ENCODE measurements around the gene HDAC4. TPM values are rescaled to one million over a fixed set of nuclear protein-coding genes. Genes with fewer than 3 reads are reported as not detected.

HDAC4 gene
- total and polyA plus RNA-seq, 2 of the 4 experiments (the other 2 are of a cell fraction) = 4.1 to 7.2 TPM

- Histone ChIP-seq H3K23ac (ENCODE audit: low read depth, low read length) (no peak overlapping the region), H3K56ac (ENCODE audit: extremely low read depth, insufficient read depth, low read length) (no peak overlapping the region), H4K91ac (ENCODE audit: insufficient read depth, low read depth, low read length) (no peak overlapping the region), H3K4ac (ENCODE audit: low read depth, low read length) (no peak overlapping the region), H2AFZ (replicated peaks; ENCODE audit: low read length, poor library complexity) (no peak overlapping the region), H3K4me3 (ENCODE audit: insufficient read depth, low read depth, low read length) (no peak overlapping the region), H3K4me1 (ENCODE audit: control insufficient read depth, insufficient read depth, low read length) (no peaks in the 10 kb centered on the region), H3K4me2 (ENCODE audit: low read depth, low read length) (no peak overlapping the region), H2BK120ac (ENCODE audit: low read depth, low read length) (no peak overlapping the region), H3K9me3 (ENCODE audit: control insufficient read depth, insufficient read depth, low read length) (no peaks in the 10 kb centered on the region), H3K79me1 (ENCODE audit: low read depth in 1 of 2, low read length in 2 of 2) (no peaks in the 10 kb centered on the region), H3K9ac (ENCODE audit: low read depth, low read length) (no peak overlapping the region), H4K5ac (ENCODE audit: low read depth, low read length) (no peak overlapping the region), H2BK20ac (ENCODE audit: low read depth, low read length) (no peak overlapping the region), H4K8ac (ENCODE audit: low read depth in 2 of 2, low read length in 2 of 2) (no peak overlapping the region), H2AK9ac (replicated peaks; ENCODE audit: low read depth, low read length, poor library complexity) (no peak overlapping the region), H3K18ac (ENCODE audit: low read depth, low read length) (no peak overlapping the region), H3K27me3 (ENCODE audit: control insufficient read depth, insufficient read depth, low read length) (no peaks in the 10 kb centered on the region), H2BK5ac (ENCODE audit: low read depth, low read length, poor library complexity, severe bottlenecking) (no peak overlapping the region), H4K20me1 (ENCODE audit: insufficient read depth, low read length) (no peaks in the 10 kb centered on the region), H3K9me1 (ENCODE audit: insufficient read depth, low read length) (no peaks in the 10 kb centered on the region), H3K27ac (ENCODE audit: insufficient read depth, low read length) (no peak overlapping the region), H2AK5ac (ENCODE audit: low read depth, low read length) (no peak overlapping the region), H3K36me3 (ENCODE audit: control insufficient read depth, insufficient read depth, low read length) (peaks cover 55% of the 10 kb centered on the region), H2BK15ac (ENCODE audit: low read depth, low read length) (no peak overlapping the region), H3K14ac (replicated peaks; ENCODE audit: low read depth, low read length) (no peak overlapping the region)
- in situ Hi-C loops (cut with MboI; ENCODE audit: low sequenced_read_pairs) (no loop called here), intact Hi-C loops (cut with micrococcal nuclease) (no loop called here), dilution Hi-C loops (cut with HindIII; ENCODE audit: low sequenced_read_pairs, unreplicated experiment) (no loop called here)
- POLR2A ChIA-PET (ENCODE audit: unreplicated experiment) = no interaction called here
- CTCF ChIA-PET = no interaction called here
- TF ChIP-seq FOS (IDR thresholded peaks at IDR 0.05; ENCODE audit: low read depth, low read length) (no peak), ELK1 (IDR thresholded peaks at IDR 0.05; ENCODE audit: borderline replicate concordance, low read depth, low read length) (no peak), RCOR1 (IDR thresholded peaks at IDR 0.05; ENCODE audit: insufficient replicate concordance, low read length) (no peak), MXI1 (IDR thresholded peaks at IDR 0.05; ENCODE audit: borderline replicate concordance, low read depth, low read length) (no peak), CTCF (conservative IDR thresholded peaks at IDR 0.05; ENCODE audit: low read depth, low read length) (no peak), BHLHE40 (IDR thresholded peaks at IDR 0.05; ENCODE audit: low read depth, low read length) (no peak), POLR2A (IDR thresholded peaks at IDR 0.05; ENCODE audit: low read depth, low read length) (no peak), CEBPB (IDR thresholded peaks at IDR 0.05; ENCODE audit: low read depth, low read length) (no peak), CHD1 (IDR thresholded peaks at IDR 0.05; ENCODE audit: low read depth, low read length) (no peak), MAZ (IDR thresholded peaks at IDR 0.05; ENCODE audit: borderline replicate concordance, low read depth, low read length) (no peak), USF2 (IDR thresholded peaks at IDR 0.05; ENCODE audit: low read depth, low read length) (no peak)
- no peak for ATAC-seq (ENCODE audit: low read depth)
- BruUV-seq (replicated peaks) = no TSS peak
- no peak for DNase-seq
- 72% methylated on average over 5 of the region's 12 CpGs; no CpG with 5 or more reads in 1 of the 2 experiments for WGBS, 2 experiments (ENCODE audit: extremely low coverage in 2 of 2, insufficient read length in 1 of 2)
Observed at GRCh38 chr2:239097428-239097696, 303.5 kb downstream of the HDAC4 start.

All from IMR-90 (cell line).